ENCODE results near the gene CDCP1.

GRCh38 chr3:45125550-45126026 lies 20.6 kb downstream of the CDCP1 start:
- no peak for TF ChIP-seq CTCF (IDR thresholded peaks at IDR 0.05; ENCODE audit: low read length)
- no peak for TF ChIP-seq EZH2 (IDR thresholded peaks at IDR 0.05; ENCODE audit: borderline replicate concordance, low read length)
